ENCODE data around the gene NRSN1.
"Not testable (repeated sequence)": the region's sequence is repeated elsewhere in the genome, so short reads cannot be mapped to it uniquely, and the experiment has no call there.

NRSN1 gene, protein sequence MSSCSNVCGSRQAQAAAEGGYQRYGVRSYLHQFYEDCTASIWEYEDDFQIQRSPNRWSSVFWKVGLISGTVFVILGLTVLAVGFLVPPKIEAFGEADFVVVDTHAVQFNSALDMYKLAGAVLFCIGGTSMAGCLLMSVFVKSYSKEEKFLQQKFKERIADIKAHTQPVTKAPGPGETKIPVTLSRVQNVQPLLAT

DNA sequence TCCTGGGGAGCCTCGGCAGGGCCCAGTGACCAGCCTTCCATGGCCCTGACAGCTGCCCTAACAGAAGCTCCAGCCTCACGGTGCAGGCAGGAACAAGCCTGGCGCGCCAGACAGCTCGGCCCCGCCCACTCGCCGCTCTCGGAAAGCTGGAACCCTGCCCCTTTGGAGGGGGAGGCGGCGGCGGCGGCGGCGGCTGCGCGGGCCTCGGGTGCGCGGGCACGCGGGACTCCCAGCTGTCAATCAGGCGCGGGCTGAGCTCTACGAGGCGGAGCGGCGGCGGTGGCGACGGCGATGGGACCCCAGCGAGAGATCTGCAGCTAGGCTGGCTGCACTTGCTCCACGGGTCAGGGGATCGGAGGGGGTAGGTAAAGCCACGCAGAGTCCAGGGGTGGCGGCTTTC, at the start of gene NRSN1:
Gene NRSN1, plus strand, starts transcription at position 236 of the 400 bp plus-strand sequence. CDS start 8,113 bp downstream, outside the sequence.
- peak; percentile 51 for DNase-seq

DNA sequence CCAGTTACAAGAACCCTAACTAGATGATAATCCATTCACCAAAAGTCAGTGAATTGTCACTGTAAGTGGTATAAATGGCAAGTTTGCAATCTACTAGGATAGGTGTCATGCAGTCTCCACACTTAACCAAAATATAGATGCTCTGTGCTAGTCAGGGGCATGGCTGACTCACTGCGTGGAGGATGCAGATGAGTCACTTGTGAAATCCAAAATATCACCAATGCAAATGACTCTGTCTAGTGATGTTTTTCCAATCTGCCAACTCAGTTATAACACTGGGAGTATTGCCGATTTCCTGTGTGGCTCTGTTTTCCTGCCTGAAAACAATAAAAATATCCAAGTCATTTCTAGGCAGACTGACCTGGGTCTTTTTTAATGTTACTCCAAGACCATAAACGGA, 47.8 kb upstream of the NRSN1 start:
- no peak for DNase-seq

DNA sequence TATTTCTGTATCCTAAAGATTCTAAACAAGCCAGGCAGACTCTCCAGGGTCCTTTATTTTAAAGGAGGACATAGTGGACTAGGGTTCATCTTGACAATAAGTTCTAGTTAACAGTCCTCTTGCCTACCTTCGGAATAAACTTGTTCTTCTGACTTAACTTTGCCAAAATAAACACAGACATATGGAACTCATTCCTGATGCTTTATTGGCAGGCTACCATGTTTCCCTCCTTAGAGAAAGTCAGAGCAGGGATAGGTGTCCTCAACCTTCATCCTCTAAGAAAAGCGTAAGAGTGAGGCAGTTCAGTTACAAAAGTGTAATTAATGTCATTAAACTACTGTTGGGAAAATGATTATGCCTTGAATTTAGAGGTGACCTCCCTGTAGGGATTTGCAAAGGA, 46.9 kb upstream of the NRSN1 start:
- no peak for DNase-seq

DNA sequence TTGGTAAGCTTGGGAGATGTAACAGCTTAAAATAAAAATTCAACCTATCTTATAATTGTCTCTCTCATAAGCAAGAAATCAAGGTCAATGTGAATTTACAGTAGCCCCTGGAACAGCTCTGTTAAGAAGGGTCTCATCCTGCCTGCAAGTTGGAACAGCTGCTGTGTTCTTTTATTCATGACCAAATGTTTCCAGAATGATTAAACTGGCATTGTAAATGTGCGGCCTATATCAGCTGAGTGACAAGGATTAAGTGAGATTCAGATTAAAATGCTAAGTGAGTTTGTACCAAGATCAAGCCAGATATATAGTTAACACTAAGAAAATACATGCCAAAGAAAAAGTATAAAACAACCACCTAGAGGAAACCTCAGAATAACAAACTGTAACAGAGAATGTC, 45.3 kb upstream of the NRSN1 start:
- DNase-seq: no peak

DNA sequence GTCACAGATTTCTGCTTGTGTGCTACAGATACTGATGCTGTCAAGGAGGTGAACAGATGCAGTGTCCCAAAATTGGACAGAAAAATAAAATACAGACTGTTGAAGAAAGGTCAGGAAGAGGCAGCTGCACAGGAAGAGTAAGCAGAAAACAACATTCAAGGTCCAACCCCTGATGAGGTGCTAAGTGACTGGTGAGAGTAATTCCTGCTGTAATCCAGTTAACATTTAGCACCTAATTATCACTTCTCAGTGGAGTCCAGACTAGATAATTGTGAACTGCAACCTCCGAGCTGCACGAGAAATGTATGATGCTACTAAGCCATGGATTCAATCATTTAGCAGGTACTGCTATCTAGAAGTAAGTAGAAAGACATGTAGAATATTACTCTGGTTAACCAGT, 36.3 kb upstream of the NRSN1 start:
- no peak for DNase-seq

DNA sequence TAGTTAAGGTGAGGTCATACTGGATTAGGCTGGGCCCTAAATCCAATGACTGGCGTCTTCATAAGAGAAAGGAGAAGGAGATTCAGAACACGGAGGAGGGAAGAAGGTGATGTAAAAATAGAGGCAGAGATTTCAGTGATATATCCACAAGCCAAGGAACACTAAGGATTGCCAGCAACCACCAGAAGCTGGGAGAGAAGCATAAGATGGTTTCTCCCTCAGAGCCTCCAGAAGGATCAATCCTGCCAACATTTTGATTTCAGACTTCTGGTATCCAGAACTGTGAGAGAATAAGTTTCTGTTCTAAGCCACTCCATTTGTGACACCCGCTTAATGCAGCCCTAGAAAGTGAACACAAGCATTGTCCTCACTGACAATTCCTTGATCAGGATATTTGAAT, 33.6 kb upstream of the NRSN1 start:
- DNase-seq: no peak

DNA sequence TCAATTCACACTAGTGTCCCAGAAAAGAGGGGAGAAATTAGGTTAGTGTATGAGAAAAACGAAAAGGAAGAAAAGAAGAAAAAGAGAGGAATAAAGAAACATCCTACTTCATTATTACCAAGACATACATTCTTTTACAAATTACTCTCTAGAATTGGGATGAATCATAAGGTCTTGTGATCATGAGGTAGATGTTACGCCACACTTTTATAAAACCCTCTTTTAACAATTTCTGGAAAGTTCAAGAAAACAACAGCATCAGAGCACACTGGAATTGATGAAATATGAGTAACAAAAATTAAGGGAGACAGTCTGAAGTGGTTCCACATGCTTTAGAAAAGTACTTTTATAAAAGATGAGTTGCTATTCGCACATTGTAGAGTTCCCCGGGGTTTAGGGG, 32.6 kb upstream of the NRSN1 start:
- DNase-seq: no peak

DNA sequence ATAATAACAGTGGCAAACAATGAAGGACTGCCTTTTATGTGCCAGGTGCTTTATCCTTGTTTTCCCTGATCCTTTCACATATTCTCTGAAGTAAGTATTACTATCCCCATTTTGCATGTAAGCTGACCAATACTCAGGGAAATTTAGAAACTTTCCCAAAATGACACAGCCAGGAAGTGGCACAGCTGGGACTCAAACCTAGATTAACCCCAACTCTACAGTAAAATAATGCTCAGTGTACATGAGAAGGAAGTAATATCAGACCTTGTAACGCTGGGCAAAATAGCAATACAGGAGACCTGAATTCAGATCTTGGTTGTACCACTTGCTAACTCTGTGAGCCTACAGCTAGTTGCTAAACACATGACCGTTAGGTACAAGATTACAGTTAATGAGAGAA, 26.8 kb upstream of the NRSN1 start:
- no peak for DNase-seq

DNA sequence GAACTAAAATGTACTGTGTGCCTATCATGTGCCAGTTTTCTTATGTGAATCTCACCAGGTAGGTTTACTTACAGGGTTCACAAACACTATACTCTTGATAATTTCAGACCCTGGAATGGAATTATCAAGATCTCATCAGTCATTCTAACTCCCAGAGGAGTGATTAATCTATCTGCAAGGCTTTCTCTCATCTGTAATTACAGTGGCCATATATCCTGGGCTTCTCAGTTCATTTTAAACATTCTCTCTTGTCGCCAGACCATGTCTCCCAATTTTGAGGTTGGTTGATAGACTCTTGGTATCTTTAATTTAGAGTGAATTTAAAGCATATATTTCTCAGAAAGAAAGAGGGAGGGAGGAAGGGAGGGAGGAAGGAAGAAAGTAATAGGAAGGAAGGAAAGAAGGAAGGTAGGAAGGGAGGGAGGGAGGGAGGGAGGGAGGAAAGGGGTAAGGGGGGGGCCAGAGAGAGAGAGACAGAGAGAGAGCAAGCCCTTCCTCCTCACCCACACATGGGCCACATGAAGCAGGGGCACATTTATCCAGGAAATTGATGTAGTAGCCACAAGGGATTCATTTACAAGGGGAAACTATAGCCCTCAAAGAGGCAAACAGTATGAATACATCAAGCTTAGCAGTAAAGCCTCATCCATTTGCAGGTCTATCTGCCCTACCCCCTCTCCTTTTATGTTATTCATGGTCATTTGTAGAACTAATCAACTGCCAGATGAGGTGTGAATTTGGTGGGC, 25.8 kb upstream of the NRSN1 start:
- no peak for DNase-seq

DNA sequence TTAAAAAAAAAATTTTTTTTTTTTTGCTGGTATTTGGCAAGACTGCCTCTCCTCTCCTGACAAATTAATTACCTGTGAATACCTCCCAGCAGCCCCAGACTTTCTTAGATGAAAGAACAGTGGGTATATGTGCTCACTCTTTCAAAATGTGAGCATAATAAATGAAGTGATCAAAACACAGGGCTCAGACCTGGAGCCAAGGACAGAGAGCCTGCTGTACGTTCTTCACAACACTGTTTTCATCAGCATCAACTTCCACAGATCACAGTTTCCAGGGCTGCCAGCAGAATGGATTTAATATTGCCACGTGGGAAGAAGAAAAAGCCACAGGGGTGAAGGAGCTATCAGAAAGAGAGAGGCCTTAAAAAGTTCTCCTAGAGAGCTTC, 25.3 kb upstream of the NRSN1 start:
- DNase-seq: no peak

DNA sequence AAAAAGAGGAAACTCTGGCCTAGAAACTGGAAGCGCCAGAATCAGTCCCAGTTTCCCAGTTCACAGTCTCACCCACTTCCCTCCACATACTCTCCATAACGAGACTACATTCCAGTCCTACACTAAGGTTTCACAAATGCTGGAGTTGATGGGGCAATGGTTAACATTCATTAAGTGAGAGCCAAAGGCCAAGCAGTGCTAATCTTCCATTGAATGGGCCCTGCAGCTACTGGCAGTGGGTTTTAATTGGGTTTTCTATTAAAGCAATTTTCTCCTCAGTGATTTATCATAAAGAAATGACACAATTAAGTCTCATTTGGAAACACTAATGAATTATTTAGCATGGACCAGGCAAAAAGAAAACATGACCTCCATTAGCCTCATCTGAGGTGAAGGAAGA, 20.8 kb upstream of the NRSN1 start:
- no peak for DNase-seq

DNA sequence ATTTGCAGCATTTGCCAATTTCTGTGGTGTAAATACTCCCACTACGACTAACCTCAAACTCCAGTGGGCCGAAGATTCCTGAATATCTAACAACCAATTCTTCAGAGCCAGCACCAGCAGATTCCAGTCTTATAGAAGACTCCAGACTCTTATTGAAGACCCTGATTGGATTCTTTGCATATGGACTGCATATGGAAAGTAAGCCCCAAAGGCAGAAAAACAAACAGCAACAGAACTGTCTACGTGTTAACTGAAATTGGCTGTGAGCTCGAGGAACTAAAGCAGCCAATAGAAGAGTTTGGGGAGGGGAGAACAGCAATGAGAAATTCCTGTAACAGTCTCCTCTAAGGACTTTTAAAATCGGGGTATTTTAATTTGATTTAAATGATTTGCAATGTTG, 19.7 kb upstream of the NRSN1 start:
- DNase-seq: no peak

DNA sequence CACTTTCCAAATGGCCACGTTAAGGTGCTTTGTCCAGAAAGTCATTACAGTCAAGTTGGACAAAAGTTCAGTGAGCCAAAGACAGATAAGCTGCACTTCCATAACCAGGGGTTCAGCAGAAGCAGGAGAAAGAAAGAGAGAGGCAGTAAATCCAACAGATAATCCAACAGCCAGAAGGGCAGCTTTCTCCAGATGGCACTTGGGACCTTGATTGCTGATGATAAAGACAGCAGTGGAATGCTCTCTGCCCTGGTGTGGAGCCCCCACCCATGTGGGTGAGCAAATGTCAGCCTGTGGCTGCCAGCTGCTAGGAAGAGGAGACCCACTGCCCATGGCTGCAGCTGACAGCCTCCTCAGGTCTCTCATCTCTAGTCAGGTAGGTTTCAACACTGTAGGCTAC, 18.7 kb upstream of the NRSN1 start:
- no peak for DNase-seq

DNA sequence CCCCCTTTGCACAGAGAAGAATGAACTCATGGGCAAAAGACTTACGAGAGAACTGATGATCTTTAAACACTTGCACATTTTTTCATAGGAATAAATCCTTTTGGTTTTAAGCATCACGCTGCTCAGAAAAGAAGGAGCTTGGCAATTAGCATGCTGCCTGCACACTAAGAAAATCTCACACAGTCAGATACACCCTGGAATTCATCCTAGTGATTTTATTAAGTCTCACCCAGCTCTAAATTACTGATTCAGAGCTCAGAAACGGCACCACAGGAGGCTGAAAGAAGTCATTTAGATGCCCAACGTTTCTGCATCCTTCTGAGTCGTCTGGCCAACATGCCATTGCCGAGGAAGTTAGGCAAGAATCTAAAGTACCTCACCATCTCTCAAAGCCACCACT, 18.0 kb upstream of the NRSN1 start:
- DNase-seq: no peak

DNA sequence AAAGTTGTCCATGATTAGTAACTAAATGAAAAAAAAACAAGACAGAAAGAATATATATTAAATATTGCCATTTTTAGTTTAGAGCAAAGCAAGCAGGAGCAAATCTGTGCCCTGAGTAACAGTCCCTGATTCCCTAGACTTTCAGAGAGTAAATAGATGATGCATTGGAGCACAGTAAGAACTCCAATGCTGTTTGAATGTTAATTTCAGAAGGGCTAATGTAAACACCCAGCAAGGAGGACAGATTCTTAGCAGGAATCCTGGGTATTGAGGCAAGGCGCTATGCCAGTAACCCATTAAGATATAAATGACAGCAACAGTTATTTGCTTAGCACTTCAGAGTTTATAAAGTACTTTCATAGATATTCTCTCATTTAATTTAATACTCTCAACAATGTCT, 15.6 kb upstream of the NRSN1 start:
- no peak for DNase-seq

DNA sequence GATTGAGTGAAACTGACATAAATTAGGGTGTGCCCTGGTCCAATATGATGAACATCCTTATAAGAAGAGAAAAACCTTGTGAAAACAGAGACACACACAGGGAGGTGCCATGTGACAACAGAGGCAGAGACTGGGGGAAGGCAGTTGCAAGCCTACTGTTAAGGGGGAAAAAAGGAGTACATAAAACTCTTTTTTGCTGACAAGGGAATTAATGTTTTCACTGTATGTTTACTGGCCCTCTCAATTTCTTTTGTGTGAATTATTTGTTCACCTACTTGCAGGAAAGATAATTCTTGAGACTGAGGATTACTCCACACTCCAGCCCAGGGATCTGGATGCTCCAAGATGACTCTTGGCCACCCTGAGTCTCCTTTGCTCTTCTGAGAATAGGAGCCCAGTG, 12.1 kb upstream of the NRSN1 start:
- DNase-seq: no peak

DNA sequence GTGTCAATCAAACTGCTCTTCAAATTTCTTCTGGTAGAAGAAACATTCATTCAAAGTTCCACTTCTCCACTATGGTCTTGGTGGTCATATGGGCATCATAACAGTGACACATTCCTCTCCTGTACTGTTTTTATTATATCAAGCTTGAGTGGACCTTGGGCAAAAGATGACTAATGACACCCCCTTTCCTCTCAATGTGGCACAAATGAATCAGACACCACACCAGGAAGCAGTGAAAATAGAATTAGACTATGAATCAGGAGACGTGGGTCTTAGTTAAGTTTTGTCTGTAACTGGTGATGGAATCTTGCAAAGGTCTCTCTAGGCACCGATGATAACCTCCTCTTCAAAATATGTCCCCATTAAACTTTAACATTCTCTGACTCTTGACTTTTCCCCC, 9.0 kb upstream of the NRSN1 start:
- no peak for DNase-seq

DNA sequence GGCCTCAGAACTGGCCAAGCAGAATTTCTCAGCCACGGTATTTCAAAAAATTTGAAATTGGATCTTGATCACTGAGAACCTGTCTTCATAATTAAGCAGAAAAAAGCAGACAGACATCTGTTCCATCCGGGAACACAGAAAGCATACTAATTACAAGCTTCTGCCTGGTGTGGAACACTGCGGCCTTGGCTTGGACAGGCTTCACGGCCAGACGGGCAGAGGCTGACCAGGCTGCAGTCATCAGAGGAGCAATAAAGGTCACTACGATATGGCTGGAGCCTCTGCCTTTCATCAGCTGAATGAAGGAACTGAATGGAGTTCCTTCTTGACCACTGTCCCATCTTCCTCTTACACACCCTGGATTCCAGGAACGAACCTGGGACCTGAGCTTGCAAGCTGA, 3.9 kb upstream of the NRSN1 start:
- peak; percentile 56 for DNase-seq

DNA sequence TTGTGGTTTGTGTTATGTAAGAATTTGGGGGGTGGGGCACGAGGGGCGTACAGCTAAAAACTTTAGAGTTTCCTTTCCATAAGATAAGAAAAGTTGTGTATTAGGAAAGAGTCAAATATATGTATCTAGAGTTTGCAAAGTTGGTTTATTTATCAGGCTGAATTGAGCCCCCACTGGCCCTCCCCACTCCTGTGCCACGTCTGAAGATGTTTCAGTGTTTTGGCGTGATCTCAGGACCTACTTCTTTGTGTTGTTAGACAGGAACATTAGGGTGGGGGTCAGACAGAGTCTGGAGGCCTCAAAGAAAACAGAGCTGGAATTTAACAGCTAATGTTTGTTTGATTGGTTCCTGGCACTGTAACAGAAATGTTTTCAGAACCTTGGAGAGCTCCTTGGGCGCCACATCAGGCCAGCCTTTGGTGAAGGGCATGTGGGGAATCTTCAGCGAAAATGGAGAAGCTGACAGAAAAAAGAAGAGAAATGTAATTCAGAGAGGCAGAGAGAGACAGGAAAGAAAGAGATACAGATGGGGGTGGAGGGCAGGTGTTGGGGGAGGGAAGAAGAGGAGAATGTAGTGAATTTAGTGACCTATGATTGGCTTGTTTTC, 674 bp downstream of the NRSN1 start:
- DNase-seq: no peak

DNA sequence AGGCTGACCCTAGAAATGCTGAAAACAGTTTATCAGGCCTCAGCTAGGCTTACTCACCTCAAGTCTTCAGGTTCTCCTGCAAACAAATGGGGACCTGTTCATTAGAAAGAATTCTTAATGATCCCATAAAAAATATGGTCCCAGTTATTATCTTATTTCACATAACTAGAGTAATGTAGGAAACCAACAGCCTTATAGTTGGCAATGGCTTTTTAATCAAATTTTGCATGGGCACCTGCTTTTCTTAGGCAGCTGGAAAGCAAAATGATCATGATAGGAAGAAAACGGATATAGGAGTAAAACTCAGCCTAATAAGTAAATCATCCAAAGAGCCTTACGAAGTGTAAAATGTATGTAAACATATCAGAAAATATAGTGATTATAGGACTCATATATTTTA, 1.3 kb downstream of the NRSN1 start:
- DNase-seq: no peak

DNA sequence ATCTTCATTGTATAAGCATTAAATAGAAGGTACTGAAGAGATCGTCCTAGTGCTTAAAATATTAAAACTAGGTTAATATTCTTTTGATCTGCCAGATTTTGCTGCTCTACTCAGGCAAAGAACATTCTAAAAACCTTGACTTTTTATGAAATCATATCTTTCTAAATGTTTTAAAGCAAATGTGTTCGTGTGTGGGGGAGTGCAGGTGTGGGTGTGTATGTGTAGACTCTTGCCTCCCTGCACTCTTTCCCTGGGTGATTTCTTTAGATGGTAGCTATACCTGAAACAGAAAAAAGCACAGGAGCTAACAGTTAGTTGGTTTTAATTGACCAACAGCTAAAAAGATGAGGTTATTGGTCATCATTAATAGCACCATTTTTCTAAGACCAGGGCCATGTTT, 5.7 kb downstream of the NRSN1 start:
- DNase-seq: no peak

DNA sequence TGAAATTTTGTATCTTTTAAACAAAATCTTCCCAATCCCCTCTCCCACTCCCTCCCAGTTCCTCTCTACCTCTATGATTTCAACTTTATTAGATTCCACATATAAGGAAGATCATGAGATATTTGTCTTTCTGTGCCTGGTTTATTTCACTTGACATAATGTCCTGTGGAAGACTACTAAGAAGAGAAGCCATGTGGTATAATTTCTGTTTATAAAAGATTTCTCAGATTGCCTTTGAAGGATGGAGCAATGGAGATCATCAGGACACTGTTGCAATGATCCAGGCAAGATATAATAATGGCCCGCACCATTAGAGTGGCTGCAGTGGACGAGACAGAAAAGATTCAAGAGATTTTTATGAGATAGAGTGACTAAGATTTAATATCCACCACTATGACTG, 13.1 kb downstream of the NRSN1 start:
- no peak for DNase-seq

DNA sequence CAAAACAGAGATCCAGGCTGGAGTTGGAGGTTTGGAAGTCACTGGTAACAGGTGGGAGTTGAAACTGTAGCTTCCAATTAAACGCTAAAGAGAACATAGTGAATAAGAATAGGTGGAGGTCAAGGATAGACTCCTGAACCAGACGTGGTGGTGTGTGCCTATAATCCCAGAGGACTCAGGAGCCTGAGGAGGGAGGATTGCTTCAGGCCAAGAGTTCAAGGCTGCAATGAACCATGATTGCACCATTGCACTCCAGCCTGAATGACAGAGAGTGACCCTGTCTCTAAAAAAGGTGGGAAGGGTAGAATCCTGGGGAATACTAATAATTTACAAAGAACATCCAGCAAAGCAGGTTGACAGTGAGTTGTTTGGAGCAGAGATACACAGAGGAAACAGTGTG, 13.6 kb downstream of the NRSN1 start:
- no peak for DNase-seq

DNA sequence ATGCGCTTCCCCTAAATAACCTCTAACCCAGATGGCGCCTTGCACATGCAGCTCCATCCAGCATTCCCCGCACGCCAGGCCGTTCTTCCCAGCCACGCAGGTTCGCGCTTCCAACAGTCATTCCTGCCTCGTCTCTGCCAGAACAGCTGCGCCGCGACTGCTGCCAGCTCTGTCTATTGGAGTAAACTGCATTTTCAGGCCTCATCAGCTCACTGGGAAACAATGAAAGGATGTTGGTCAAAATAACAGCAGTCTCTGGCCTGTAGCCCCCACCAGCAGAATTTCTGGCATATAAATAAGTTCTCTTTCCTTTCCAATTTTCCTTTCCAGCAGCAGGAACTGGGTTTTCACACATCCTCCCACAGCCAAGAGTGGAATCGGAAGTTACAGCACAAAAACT, 14.6 kb downstream of the NRSN1 start:
- DNase-seq: no peak

DNA sequence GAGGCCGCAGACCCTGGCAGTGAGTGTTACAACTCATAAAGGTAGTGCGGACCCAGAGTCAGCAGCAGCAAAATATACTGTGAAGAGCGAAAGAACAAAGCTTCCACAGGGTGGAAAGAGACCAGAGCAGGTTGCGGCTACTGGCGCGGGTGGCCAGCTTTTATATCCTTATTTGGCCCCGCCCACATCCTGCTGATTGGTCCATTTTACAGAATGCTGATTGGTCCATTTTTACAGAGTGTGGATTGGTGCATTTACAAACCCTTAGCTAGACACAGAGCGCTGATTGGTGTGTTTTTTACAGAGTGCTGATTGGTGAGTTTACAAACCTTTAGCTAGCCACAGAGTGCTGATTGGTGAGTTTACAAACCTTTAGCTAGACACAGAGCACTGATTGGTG, 16.7 kb downstream of the NRSN1 start:
- DNase-seq: not testable (repeated sequence)

All from SHP77 treated with DMSO at 0.1 percent for 48 hours (cell line).